Stimulated activated naive CD4-positive, alpha-beta T cell treated with Interleukin-2 at 50 U/mL for 16 hours (primary cell): ENCODE measurements around the gene SLC44A2.

Experiments used
- DNase-seq: peaks from one replicate; lab custom pipeline; 2025; lab: John Stamatoyannopoulos, UW

Gene SLC44A2

GRCh38 chr19:10615429-10616023, 9.8 kb upstream of the SLC44A2 start:
- no peak for DNase-seq

- DNase-seq: no peak
These were observed 7.8 kb upstream of the SLC44A2 start for GRCh38 chr19:10617409-10618121.

GRCh38 chr19:10618846-10619245, 6.5 kb upstream of the SLC44A2 start:
- DNase-seq: no peak

GRCh38 chr19:10620786-10621185, 4.6 kb upstream of the SLC44A2 start:
- DNase-seq: no peak

GRCh38 chr19:10621966-10622365, 3.4 kb upstream of the SLC44A2 start:
- no peak for DNase-seq

GRCh38 chr19:10624585-10624984, 768 bp upstream of the SLC44A2 start:
- DNase-seq: no peak

GRCh38 chr19:10625762-10626138, 397 bp downstream of the SLC44A2 start:
- DNase-seq: no peak

GRCh38 chr19:10631874-10632273, 6.5 kb downstream of the SLC44A2 start:
- no peak for DNase-seq

GRCh38 chr19:10634430-10634829, 9.1 kb downstream of the SLC44A2 start:
- no peak for DNase-seq

GRCh38 chr19:10634963-10635362, 9.6 kb downstream of the SLC44A2 start:
- no peak for DNase-seq

- DNase-seq: no peak
These were observed 11.1 kb downstream of the SLC44A2 start for GRCh38 chr19:10636304-10636972.

- DNase-seq: no peak
These were observed 12.5 kb downstream of the SLC44A2 start for GRCh38 chr19:10637894-10638293.

- DNase-seq: no peak
These were observed 14.5 kb downstream of the SLC44A2 start for GRCh38 chr19:10639836-10640235.

GRCh38 chr19:10640361-10640760, 15.0 kb downstream of the SLC44A2 start:
- no peak for DNase-seq

GRCh38 chr19:10641248-10641647, 15.9 kb downstream of the SLC44A2 start:
- DNase-seq: no peak

- DNase-seq: no peak
These were observed 17.3 kb downstream of the SLC44A2 start for GRCh38 chr19:10642473-10643171.

GRCh38 chr19:10643172-10643967, 18.0 kb downstream of the SLC44A2 start:
- DNase-seq: no peak

- DNase-seq: no peak
These were observed 18.6 kb downstream of the SLC44A2 start for GRCh38 chr19:10643968-10644259.

- DNase-seq: peak; percentile 78
These were observed 19.1 kb downstream of the SLC44A2 start for GRCh38 chr19:10644260-10645007.

- no peak for DNase-seq
These were observed 21.3 kb downstream of the SLC44A2 start for GRCh38 chr19:10646456-10647159.

- no peak for DNase-seq
These were observed 23.0 kb downstream of the SLC44A2 start for GRCh38 chr19:10648360-10648759.
